Measurements from ENCODE around the gene CA9.

GRCh38 chr9:35700031-35700430 is 26.3 kb downstream of the CA9 start:
- TF ChIP-seq, protein P1, sequence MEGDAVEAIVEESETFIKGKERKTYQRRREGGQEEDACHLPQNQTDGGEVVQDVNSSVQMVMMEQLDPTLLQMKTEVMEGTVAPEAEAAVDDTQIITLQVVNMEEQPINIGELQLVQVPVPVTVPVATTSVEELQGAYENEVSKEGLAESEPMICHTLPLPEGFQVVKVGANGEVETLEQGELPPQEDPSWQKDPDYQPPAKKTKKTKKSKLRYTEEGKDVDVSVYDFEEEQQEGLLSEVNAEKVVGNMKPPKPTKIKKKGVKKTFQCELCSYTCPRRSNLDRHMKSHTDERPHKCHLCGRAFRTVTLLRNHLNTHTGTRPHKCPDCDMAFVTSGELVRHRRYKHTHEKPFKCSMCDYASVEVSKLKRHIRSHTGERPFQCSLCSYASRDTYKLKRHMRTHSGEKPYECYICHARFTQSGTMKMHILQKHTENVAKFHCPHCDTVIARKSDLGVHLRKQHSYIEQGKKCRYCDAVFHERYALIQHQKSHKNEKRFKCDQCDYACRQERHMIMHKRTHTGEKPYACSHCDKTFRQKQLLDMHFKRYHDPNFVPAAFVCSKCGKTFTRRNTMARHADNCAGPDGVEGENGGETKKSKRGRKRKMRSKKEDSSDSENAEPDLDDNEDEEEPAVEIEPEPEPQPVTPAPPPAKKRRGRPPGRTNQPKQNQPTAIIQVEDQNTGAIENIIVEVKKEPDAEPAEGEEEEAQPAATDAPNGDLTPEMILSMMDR (IDR thresholded peaks at IDR 0.05) = no peak
- no peak for TF ChIP-seq POLR2AphosphoS5 (IDR thresholded peaks at IDR 0.05)

Measured in transverse colon (tissue), 4 donors.